ENCODE results near the gene VOPP1.

The VOPP1 gene

GRCh38 chr7:55574051-55574717 lies 1.9 kb upstream of the VOPP1 start:
- H3K79me2 ChIP-seq (ENCODE audit: insufficient read depth, low read depth): peaks cover 35% of the 10 kb centered on the region
- peak overlapping the region; percentile 86 for H3K4me2 ChIP-seq
- no peak overlapping the region for H3K4me3 ChIP-seq (IDR thresholded peaks at IDR 0.05; ENCODE audit: insufficient read depth, low read depth, low read length)
- no peaks in the 10 kb centered on the region for H4K20me1 ChIP-seq (ENCODE audit: insufficient read depth)
- peak overlapping the region; percentile 8; the same call in 1 of the 2 replicates for H2AFZ ChIP-seq (ENCODE audit: low read depth)
- no peaks in the 10 kb centered on the region for H3K36me3 ChIP-seq (ENCODE audit: insufficient read depth)
- H3K27me3 ChIP-seq (ENCODE audit: insufficient read depth, low read depth): no peaks in the 10 kb centered on the region
- H3K9ac ChIP-seq: no peak overlapping the region
- no peak for TF ChIP-seq CTCF (conservative IDR thresholded peaks at IDR 0.05; ENCODE audit: low read depth, low read length)
- H3K4me1 ChIP-seq (ENCODE audit: low read depth, poor library complexity, severe bottlenecking): peaks cover 44% of the 10 kb centered on the region
- H3K27ac ChIP-seq: peak overlapping the region; percentile 10; the same call in 1 of the 2 replicates

GRCh38 chr7:55573234-55573900 lies 1.1 kb upstream of the VOPP1 start:
- peak overlapping the region; percentile 39; the same call in 1 of the 2 replicates for H3K9ac ChIP-seq
- H3K4me2 ChIP-seq: peak overlapping the region; percentile 86
- H4K20me1 ChIP-seq (ENCODE audit: insufficient read depth): no peaks in the 10 kb centered on the region
- no peak for TF ChIP-seq CTCF (conservative IDR thresholded peaks at IDR 0.05; ENCODE audit: low read depth, low read length)
- no peaks in the 10 kb centered on the region for H3K36me3 ChIP-seq (ENCODE audit: insufficient read depth)
- H2AFZ ChIP-seq (ENCODE audit: low read depth): peak overlapping the region; percentile 84
- no peaks in the 10 kb centered on the region for H3K27me3 ChIP-seq (ENCODE audit: insufficient read depth, low read depth)
- H3K79me2 ChIP-seq (ENCODE audit: insufficient read depth, low read depth): peaks cover 43% of the 10 kb centered on the region
- H3K4me1 ChIP-seq (ENCODE audit: low read depth, poor library complexity, severe bottlenecking): peaks cover 52% of the 10 kb centered on the region
- H3K4me3 ChIP-seq (IDR thresholded peaks at IDR 0.05; ENCODE audit: insufficient read depth, low read depth, low read length): no peak overlapping the region
- peak overlapping the region; percentile 33 for H3K27ac ChIP-seq

GRCh38 chr7:55571511-55572377 lies 558 bp downstream of the VOPP1 start:
- H3K79me2 ChIP-seq (ENCODE audit: insufficient read depth, low read depth): peaks cover 59% of the 10 kb centered on the region
- peak overlapping the region; percentile 83 for H3K9ac ChIP-seq
- peak overlapping the region; percentile 68 for H3K27ac ChIP-seq

More at GRCh38 chr7:55571511-55572377, 558 bp downstream of the VOPP1 start:
- H3K4me1 ChIP-seq (ENCODE audit: low read depth, poor library complexity, severe bottlenecking): peaks cover 69% of the 10 kb centered on the region
- H3K4me3 ChIP-seq (IDR thresholded peaks at IDR 0.05; ENCODE audit: insufficient read depth, low read depth, low read length): no peak overlapping the region
- H3K4me2 ChIP-seq: peak overlapping the region; percentile 98
- H4K20me1 ChIP-seq (ENCODE audit: insufficient read depth): no peaks in the 10 kb centered on the region
- peak overlapping the region; percentile 39 for H2AFZ ChIP-seq (ENCODE audit: low read depth)
- no peak for TF ChIP-seq CTCF (conservative IDR thresholded peaks at IDR 0.05; ENCODE audit: low read depth, low read length)
- H3K27me3 ChIP-seq (ENCODE audit: insufficient read depth, low read depth): no peaks in the 10 kb centered on the region
- H3K36me3 ChIP-seq (ENCODE audit: insufficient read depth): no peaks in the 10 kb centered on the region
